Measurements from ENCODE around the gene EDRF1.

EDRF1 gene

GRCh38 chr10:125747417-125747816, 27.9 kb downstream of the EDRF1 start:
- TF ChIP-seq, protein P1, sequence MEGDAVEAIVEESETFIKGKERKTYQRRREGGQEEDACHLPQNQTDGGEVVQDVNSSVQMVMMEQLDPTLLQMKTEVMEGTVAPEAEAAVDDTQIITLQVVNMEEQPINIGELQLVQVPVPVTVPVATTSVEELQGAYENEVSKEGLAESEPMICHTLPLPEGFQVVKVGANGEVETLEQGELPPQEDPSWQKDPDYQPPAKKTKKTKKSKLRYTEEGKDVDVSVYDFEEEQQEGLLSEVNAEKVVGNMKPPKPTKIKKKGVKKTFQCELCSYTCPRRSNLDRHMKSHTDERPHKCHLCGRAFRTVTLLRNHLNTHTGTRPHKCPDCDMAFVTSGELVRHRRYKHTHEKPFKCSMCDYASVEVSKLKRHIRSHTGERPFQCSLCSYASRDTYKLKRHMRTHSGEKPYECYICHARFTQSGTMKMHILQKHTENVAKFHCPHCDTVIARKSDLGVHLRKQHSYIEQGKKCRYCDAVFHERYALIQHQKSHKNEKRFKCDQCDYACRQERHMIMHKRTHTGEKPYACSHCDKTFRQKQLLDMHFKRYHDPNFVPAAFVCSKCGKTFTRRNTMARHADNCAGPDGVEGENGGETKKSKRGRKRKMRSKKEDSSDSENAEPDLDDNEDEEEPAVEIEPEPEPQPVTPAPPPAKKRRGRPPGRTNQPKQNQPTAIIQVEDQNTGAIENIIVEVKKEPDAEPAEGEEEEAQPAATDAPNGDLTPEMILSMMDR (conservative IDR thresholded peaks at IDR 0.05; ENCODE audit: control insufficient read depth, insufficient read depth, low read depth, low read length) = no peak
- H3K4me3 ChIP-seq (ENCODE audit: control insufficient read depth, low read depth, low read length) = no peak overlapping the region
- DNase-seq (ENCODE audit: low read depth) = no peak

- TF ChIP-seq, protein P1 (conservative IDR thresholded peaks at IDR 0.05; ENCODE audit: control insufficient read depth, insufficient read depth, low read depth, low read length) = no peak
Observed at GRCh38 chr10:125756196-125756595, 36.7 kb downstream of the EDRF1 start.

GRCh38 chr10:125756853-125757487, 37.5 kb downstream of the EDRF1 start:
- no peak for DNase-seq (ENCODE audit: low read depth)
- TF ChIP-seq, protein P1 (conservative IDR thresholded peaks at IDR 0.05; ENCODE audit: control insufficient read depth, insufficient read depth, low read depth, low read length) = no peak
- H3K4me3 ChIP-seq (ENCODE audit: control insufficient read depth, low read depth, low read length) = no peak overlapping the region

More at GRCh38 chr10:125756196-125756595, 36.7 kb downstream of the EDRF1 start:
- H3K4me3 ChIP-seq (ENCODE audit: control insufficient read depth, low read depth, low read length) = no peak overlapping the region
- DNase-seq (ENCODE audit: low read depth) = no peak

DNA sequence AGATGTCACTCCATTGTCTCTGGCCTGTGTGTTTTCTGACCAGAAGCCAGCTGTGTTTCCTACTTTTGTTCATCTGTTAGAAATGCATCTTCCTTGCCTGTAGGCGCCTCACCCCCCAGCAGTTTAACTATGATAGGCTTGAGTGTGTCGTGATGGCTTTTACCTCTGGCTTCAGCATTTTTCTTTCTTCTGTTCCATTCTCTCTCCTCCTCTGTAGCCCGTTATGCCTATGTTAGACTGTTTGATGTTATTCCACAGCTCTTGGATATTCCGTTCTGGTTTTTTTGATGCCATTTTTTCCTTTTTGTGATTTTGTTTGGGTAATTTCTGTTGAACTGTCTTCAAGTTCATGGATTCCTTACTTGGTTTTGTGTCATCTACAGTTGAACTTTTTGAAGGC, 38.2 kb downstream of the EDRF1 start:
- DNase-seq (ENCODE audit: low read depth) = no peak
- H3K4me3 ChIP-seq (ENCODE audit: control insufficient read depth, low read depth, low read length) = no peak overlapping the region
- TF ChIP-seq, protein P1 (conservative IDR thresholded peaks at IDR 0.05; ENCODE audit: control insufficient read depth, insufficient read depth, low read depth, low read length) = no peak

GRCh38 chr10:125761961-125762360, 42.5 kb downstream of the EDRF1 start:
- no peak overlapping the region for H3K4me3 ChIP-seq (ENCODE audit: control insufficient read depth, low read depth, low read length)
- TF ChIP-seq, protein P1 (conservative IDR thresholded peaks at IDR 0.05; ENCODE audit: control insufficient read depth, insufficient read depth, low read depth, low read length) = no peak
- no peak for DNase-seq (ENCODE audit: low read depth)

DNA sequence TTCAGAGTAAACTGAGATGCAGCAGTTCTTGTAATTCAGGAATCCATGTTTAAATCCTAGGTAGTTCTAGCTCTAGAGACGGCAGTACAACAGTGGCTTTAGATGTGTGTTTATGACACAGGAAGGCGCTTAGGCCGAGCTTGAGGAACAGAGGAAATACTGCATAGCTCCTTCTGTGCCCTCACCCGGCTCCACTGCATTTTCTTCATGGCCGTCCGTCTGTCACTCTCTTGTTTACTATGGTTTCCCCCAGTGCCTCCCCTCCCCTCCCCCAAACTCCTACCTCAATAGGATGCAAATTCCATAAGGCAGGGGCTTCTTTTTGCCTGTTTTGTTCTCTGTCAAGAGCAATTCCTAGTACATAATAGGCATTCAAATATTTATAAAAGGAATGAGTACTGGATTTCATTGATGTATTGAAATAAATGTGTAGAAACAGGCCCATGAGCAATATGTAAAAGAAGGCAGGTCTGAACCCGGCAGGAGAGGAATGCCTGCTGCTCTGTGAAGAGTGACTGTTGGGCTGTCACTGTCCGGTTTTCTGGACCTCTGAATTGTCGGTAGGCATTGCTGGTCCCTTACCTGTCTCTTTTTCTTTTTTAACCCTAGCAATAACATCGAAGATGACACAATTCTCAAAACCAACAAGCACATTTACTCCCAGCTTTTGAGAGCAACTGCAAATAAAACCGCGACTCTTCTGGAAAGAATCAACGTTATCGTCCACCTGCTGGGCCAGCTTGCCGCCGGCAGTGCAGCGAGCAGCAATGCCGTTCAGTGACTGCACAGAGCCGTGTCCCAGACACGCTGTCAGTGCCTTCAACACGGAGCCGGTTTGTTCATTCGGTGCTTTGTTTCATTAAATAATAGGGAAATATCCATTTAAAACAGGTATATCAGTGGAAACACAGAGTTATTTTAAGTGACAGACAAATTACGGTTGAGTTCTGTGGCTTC, 43.5 kb downstream of the EDRF1 start:
- TF ChIP-seq, protein P1 (conservative IDR thresholded peaks at IDR 0.05; ENCODE audit: control insufficient read depth, insufficient read depth, low read depth, low read length) = no peak
- H3K4me3 ChIP-seq (ENCODE audit: control insufficient read depth, low read depth, low read length) = no peak overlapping the region
- no peak for DNase-seq (ENCODE audit: low read depth)

Measured in fibroblast of mammary gland (primary cell).